SK-N-SH treated with all-trans-retinoic acid at 6 μM for 48 hours (cell line): Measurements from ENCODE around the gene CMTR1.

ENCODE experiments used
- ESRRG ChIP-seq: fragments of 250-450 bp; sonication (Bioruptor Pico); IDR thresholded peaks from 2 replicates; pipeline ENCODE4 v1.6.1; 2021; ENCODE audit warnings: mild to moderate bottlenecking
- OSR1 ChIP-seq: fragments of 250-450 bp; sonication (Bioruptor Pico); IDR thresholded peaks from 2 replicates; pipeline ENCODE4 v1.8.0; 2022; ENCODE audit warnings: moderate library complexity, mild to moderate bottlenecking, inconsistent platforms
- RARB ChIP-seq: fragments of 250-450 bp; sonication (Bioruptor Pico); IDR thresholded peaks from 2 replicates; pipeline ENCODE4 v1.8.0; 2021; ENCODE audit warnings: mild to moderate bottlenecking, moderate library complexity
- ZFP30 ChIP-seq: fragments of 450-650 bp; formaldehyde crosslinking; IDR thresholded peaks from 2 replicates; pipeline ENCODE4 v1.5.0; 2022; ENCODE audit warnings: mild to moderate bottlenecking, moderate library complexity
- TF ChIP-seq, protein P1 (sequence below): fragments of 250-450 bp; sonication (Bioruptor Pico); IDR thresholded peaks from 2 replicates; pipeline ENCODE4 v1.5.1; 2020; ENCODE audit warnings: low read depth, mild to moderate bottlenecking, moderate library complexity
- TF ChIP-seq, protein P2 (sequence below): fragments of 250-450 bp; sonication (Bioruptor Pico); IDR thresholded peaks from 2 replicates; pipeline ENCODE4 v1.8.0; 2020; ENCODE audit warnings: mild to moderate bottlenecking, moderate library complexity, borderline replicate concordance

DNA sequence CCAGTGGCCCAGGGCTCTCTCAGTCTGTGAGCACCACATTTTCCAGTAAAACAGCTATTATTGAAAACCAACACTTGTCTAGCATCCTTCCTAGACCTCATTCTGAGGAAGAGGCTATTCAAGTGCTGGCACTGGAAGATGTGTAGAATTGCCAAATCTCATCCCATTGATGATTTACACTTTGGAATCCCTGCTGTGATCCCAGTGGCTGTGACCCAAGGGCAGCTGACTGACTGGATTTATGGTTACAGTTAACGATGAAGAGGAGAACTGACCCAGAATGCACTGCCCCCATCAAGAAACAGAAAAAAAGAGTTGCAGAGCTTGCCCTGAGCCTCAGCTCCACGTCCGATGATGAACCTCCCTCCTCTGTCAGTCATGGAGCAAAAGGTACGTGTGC is 2.4 kb downstream of the CMTR1 start:
- TF ChIP-seq, protein P1, sequence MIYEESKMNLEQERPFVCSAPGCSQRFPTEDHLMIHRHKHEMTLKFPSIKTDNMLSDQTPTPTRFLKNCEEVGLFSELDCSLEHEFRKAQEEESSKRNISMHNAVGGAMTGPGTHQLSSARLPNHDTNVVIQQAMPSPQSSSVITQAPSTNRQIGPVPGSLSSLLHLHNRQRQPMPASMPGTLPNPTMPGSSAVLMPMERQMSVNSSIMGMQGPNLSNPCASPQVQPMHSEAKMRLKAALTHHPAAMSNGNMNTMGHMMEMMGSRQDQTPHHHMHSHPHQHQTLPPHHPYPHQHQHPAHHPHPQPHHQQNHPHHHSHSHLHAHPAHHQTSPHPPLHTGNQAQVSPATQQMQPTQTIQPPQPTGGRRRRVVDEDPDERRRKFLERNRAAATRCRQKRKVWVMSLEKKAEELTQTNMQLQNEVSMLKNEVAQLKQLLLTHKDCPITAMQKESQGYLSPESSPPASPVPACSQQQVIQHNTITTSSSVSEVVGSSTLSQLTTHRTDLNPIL (CRISPR knock-in tag): no peak
- TF ChIP-seq RARB (CRISPR knock-in tag): no peak
- TF ChIP-seq, protein P2, sequence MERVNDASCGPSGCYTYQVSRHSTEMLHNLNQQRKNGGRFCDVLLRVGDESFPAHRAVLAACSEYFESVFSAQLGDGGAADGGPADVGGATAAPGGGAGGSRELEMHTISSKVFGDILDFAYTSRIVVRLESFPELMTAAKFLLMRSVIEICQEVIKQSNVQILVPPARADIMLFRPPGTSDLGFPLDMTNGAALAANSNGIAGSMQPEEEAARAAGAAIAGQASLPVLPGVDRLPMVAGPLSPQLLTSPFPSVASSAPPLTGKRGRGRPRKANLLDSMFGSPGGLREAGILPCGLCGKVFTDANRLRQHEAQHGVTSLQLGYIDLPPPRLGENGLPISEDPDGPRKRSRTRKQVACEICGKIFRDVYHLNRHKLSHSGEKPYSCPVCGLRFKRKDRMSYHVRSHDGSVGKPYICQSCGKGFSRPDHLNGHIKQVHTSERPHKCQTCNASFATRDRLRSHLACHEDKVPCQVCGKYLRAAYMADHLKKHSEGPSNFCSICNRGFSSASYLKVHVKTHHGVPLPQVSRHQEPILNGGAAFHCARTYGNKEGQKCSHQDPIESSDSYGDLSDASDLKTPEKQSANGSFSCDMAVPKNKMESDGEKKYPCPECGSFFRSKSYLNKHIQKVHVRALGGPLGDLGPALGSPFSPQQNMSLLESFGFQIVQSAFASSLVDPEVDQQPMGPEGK (CRISPR knock-in tag): no peak
- TF ChIP-seq OSR1 (CRISPR knock-in tag): no peak
- no peak for TF ChIP-seq ESRRG
- no peak for TF ChIP-seq ZFP30 (CRISPR knock-in tag)
